Natural killer cell (primary cell): Measurements from ENCODE around the gene UNC5B. TPM values are rescaled to one million over a fixed set of nuclear protein-coding genes. Genes with fewer than 3 reads are reported as not detected.

Experiments used
- ATAC-seq, 3 donors: fragments of 150-1000 bp in 2 of 3; fragments of 200-7000 bp in 1 of 3; cut with Tn5 transposase; 1 replicate in 1 of 3; 2 replicates in 2 of 3; pipeline ENCODE4 v1.10.0; 2021; ENCODE audit warnings: mild to moderate bottlenecking in 2 of 3, moderate library complexity in 2 of 3
- DNase-seq, 2 donors: peaks; one replicate each; pipeline versions ENCODE4 v3.0.0 to v3.0.0-alpha.2; 2013 to 2021; ENCODE audit warnings: mixed read lengths in 1 of 2
- H3K27ac ChIP-seq: one replicate; pipeline ENCODE4 v1.5.1; 2013; ENCODE audit warnings: mild to moderate bottlenecking, low read length
- H3K27me3 ChIP-seq: one replicate; pipeline ENCODE4 v1.6.1; 2013; ENCODE audit warnings: low read length; ENCODE audit not compliant: control insufficient read depth, insufficient read depth
- H3K36me3 ChIP-seq: one replicate; pipeline ENCODE4 v1.6.1; 2013; ENCODE audit warnings: low read length; ENCODE audit not compliant: control insufficient read depth, insufficient read depth
- H3K4me1 ChIP-seq: one replicate; pipeline ENCODE4 v1.6.1; 2013; ENCODE audit warnings: low read length; ENCODE audit not compliant: control insufficient read depth, insufficient read depth
- H3K4me3 ChIP-seq: one replicate; pipeline ENCODE4 v1.5.1; 2013; ENCODE audit warnings: low read length
- H3K9me3 ChIP-seq: one replicate; pipeline ENCODE4 v1.6.1; 2013; ENCODE audit warnings: low read length; ENCODE audit not compliant: control insufficient read depth, insufficient read depth
- H3K27ac Mint-ChIP-seq, 2 donors: one replicate each; pipeline ENCODE4 v1.8.0; 2022; ENCODE audit warnings: mild to moderate bottlenecking in 2 of 2, mixed read lengths in 2 of 2, moderate library complexity in 1 of 2
- H3K27me3 Mint-ChIP-seq, 2 donors: one replicate each; pipeline ENCODE4 v1.8.0; 2022; ENCODE audit warnings: low read depth in 2 of 2, mixed read lengths in 2 of 2
- H3K36me3 Mint-ChIP-seq: one replicate; pipeline ENCODE4 v1.8.0; 2022; ENCODE audit warnings: mixed read lengths
- H3K4me1 Mint-ChIP-seq, 2 donors: one replicate each; pipeline ENCODE4 v1.8.0; 2022; ENCODE audit warnings: mixed read lengths in 2 of 2
- H3K4me3 Mint-ChIP-seq: one replicate; pipeline ENCODE4 v1.8.0; 2022; ENCODE audit warnings: mild to moderate bottlenecking, moderate library complexity, mixed read lengths
- H3K9me3 Mint-ChIP-seq, 2 donors: one replicate each; pipeline ENCODE4 v1.8.0; 2022; ENCODE audit warnings: mixed read lengths in 2 of 2
- WGBS: methylation state at CpG from one replicate; pipeline ENCODE4 v1.1.7; 2013; ENCODE audit warnings: missing lambda C conversion rate; ENCODE audit not compliant: insufficient coverage; 5-methylcytosine and 5-hydroxymethylcytosine counted together
- intact Hi-C: fragments of 100-400 bp; cut with micrococcal nuclease; formaldehyde crosslinking; loops from one replicate; pipeline ENCODE4 v1.14.2; 2022
- total RNA-seq, 4 donors: library from RNA; stranded (reverse); fragments of 120-200 nt in 1 of 4; gene quantifications; one replicate each; pipeline versions ENCODE4 v1.2.3 to v1.2.4, GENCODE V29; 2013 to 2022
- TF ChIP-seq, protein P1 (sequence below): fragments of 200-600 bp; IDR thresholded peaks from one replicate; pipeline ENCODE4 v1.8.0; 2022; ENCODE audit warnings: antibody characterized with exemption

The UNC5B gene
- total RNA-seq, 3 donors from 2014 or later (not counting 1 experiment from before 2014, with no cell fraction given) = 0.09 to 0.65 (median 0.09) TPM

DNA sequence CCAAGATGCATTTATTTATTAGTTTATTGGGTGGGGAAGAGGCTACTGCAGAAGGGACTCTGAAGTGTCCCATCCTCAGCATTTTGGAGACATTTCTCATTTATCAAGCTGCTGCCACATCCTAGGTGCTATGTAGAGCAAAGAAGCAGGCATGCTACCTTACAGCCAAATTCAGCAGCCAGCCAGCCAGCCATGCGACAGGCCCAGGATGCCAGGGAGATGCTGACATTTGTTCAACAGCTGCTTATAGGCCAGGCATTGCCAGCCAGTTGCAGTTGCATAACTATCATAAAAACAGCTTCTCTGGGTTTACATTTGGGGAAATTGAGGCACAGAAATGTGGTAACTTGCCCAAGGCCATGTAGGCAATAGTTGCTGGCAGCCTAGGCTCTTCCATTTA is 109.0 kb downstream of the UNC5B start:
- Mint-ChIP-seq H3K36me3 (peaks cover 15% of the 10 kb centered on the region), H3K27me3 (peaks cover 0 to 6% of the 10 kb centered on the region in 2 donors), H3K27ac (no peak overlapping the region), H3K4me3 (no peak overlapping the region), H3K4me1 (peaks cover 25 to 34% of the 10 kb centered on the region in 2 donors), H3K9me3 (no peaks in the 10 kb centered on the region)
- 100% methylated on average over 1 of the region's 1 CpG for WGBS
- intact Hi-C loops = no loop called here
- Histone ChIP-seq H3K36me3 (peaks cover 21% of the 10 kb centered on the region), H3K4me1 (peaks cover 21% of the 10 kb centered on the region), H3K27me3 (no peaks in the 10 kb centered on the region), H3K27ac (no peak overlapping the region), H3K9me3 (no peaks in the 10 kb centered on the region), H3K4me3 (no peak overlapping the region)
- ATAC-seq = no peak
- TF ChIP-seq, protein P1, sequence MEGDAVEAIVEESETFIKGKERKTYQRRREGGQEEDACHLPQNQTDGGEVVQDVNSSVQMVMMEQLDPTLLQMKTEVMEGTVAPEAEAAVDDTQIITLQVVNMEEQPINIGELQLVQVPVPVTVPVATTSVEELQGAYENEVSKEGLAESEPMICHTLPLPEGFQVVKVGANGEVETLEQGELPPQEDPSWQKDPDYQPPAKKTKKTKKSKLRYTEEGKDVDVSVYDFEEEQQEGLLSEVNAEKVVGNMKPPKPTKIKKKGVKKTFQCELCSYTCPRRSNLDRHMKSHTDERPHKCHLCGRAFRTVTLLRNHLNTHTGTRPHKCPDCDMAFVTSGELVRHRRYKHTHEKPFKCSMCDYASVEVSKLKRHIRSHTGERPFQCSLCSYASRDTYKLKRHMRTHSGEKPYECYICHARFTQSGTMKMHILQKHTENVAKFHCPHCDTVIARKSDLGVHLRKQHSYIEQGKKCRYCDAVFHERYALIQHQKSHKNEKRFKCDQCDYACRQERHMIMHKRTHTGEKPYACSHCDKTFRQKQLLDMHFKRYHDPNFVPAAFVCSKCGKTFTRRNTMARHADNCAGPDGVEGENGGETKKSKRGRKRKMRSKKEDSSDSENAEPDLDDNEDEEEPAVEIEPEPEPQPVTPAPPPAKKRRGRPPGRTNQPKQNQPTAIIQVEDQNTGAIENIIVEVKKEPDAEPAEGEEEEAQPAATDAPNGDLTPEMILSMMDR = no peak
- DNase-seq = no peak

DNA sequence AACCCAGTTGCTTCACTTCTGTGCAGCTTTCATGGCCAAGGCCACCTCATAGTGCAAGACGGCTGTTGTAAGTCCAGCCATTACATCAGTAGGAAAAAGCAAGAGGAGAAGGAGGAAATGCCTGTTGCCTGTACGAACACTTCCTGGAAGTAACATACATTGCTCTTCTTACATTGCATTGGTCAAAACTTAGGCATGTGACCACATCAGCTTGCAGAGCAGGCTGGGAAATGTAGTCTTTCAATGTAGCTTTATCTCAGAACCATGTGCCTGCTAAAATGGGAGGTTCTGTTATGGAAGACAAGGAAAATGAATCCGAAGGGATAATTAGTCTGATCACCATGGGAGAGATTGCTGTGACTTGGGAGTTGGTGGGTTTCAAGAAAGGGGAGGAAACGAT is 111.0 kb downstream of the UNC5B start:
- no peaks in the 10 kb centered on the region for H3K9me3 ChIP-seq
- H3K27ac ChIP-seq = no peak overlapping the region
- H3K27ac Mint-ChIP-seq = no peak overlapping the region
- WGBS = 92% methylated on average over 4 of the region's 4 CpGs
- TF ChIP-seq, protein P1 = no peak
- H3K4me1 Mint-ChIP-seq = peaks cover 30 to 37% of the 10 kb centered on the region in 2 donors
- no peak overlapping the region for H3K4me3 Mint-ChIP-seq
- peaks cover 15% of the 10 kb centered on the region for H3K36me3 Mint-ChIP-seq
- DNase-seq (peak in 1 of 2 donors; percentile 54), ATAC-seq (no peak)
- no peaks in the 10 kb centered on the region for H3K27me3 ChIP-seq
- H3K27me3 Mint-ChIP-seq = no peaks in the 10 kb centered on the region
- H3K9me3 Mint-ChIP-seq = no peaks in the 10 kb centered on the region
- intact Hi-C loops = no loop called here
- no peak overlapping the region for H3K4me3 ChIP-seq
- H3K4me1 ChIP-seq = peaks cover 21% of the 10 kb centered on the region
- peaks cover 22% of the 10 kb centered on the region for H3K36me3 ChIP-seq

DNA sequence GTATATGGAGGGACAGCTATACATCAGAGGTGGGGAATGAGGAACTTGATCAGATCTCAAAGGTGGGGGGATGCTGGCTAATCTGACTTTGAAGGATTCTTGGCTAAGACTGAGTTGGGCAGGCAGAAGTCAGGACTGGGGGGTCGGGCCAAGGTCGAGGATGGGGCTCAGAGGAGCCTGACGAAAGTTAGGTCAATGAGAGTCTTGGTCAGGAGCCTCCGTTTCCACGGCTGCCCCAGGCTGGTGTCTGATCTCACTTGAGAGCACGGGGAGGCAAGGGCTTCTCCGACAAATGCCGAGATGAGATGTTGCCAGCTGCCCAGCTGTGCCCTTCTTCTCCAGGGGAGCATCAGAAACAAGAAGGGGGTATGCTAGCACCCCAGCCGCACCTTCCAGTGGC is 112.4 kb downstream of the UNC5B start:
- Mint-ChIP-seq H3K4me1 (peaks cover 25 to 28% of the 10 kb centered on the region in 2 donors), H3K4me3 (no peak overlapping the region), H3K9me3 (no peaks in the 10 kb centered on the region), H3K27me3 (no peaks in the 10 kb centered on the region), H3K27ac (no peak overlapping the region), H3K36me3 (peaks cover 15% of the 10 kb centered on the region)
- intact Hi-C loops = no loop called here
- Histone ChIP-seq H3K4me1 (peaks cover 10% of the 10 kb centered on the region), H3K27ac (no peak overlapping the region), H3K36me3 (peaks cover 24% of the 10 kb centered on the region), H3K9me3 (no peaks in the 10 kb centered on the region), H3K4me3 (no peak overlapping the region), H3K27me3 (no peaks in the 10 kb centered on the region)
- ATAC-seq (no peak), DNase-seq (no peak)
- TF ChIP-seq, protein P1 = no peak
- 95% methylated on average over 9 of the region's 9 CpGs for WGBS

DNA sequence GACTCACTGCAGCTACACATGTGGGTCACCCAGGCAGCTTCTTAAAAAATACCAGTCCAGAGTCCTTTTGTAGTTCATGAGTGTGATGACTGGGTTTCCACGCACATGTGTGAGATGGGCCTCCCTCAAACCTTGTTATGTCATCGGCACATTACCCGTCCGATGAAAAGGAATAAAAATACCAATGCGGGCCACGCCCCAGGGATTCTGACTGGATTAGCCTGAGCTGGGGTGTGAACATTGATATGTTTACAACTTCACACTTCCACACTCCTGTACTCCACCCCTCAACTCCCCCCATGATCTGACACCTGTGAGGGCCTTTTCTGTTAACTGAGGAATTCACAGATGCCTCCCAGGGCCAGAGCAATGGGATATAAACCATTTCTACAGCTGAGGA is 112.9 kb downstream of the UNC5B start:
- H3K36me3 ChIP-seq = peaks cover 24% of the 10 kb centered on the region
- WGBS = 97% methylated on average over 6 of the region's 6 CpGs

More for the DNA sequence above, 112.9 kb downstream of the UNC5B start:
- H3K27me3 ChIP-seq = no peaks in the 10 kb centered on the region
- H3K27ac ChIP-seq = no peak overlapping the region
- peaks cover 25 to 31% of the 10 kb centered on the region in 2 donors for H3K4me1 Mint-ChIP-seq
- H3K27ac Mint-ChIP-seq = no peak overlapping the region
- no peaks in the 10 kb centered on the region for H3K9me3 ChIP-seq
- intact Hi-C loops = no loop called here
- H3K4me3 Mint-ChIP-seq = no peak overlapping the region
- peaks cover 5% of the 10 kb centered on the region for H3K4me1 ChIP-seq
- peaks cover 15% of the 10 kb centered on the region for H3K36me3 Mint-ChIP-seq
- DNase-seq (no peak), ATAC-seq (no peak)
- TF ChIP-seq, protein P1 = no peak
- H3K9me3 Mint-ChIP-seq = no peaks in the 10 kb centered on the region
- H3K4me3 ChIP-seq = no peak overlapping the region
- H3K27me3 Mint-ChIP-seq = no peaks in the 10 kb centered on the region
